Retinal pigment epithelial cell (primary cell): ENCODE measurements around the gene WBP2NL.
A peak's percentile ranks its signal among the peaks of the same experiment; 100 is the strongest.

Experiments
- DNase-seq: peaks from one replicate; pipeline ENCODE4 v3.0.0-alpha.2; 2010; ENCODE audit warnings: low read depth
- H3K4me3 ChIP-seq: 2 replicates; pipeline ENCODE4 v1.5.1; 2011; ENCODE audit warnings: mild to moderate bottlenecking, low read length, control low read depth, moderate library complexity
- CTCF ChIP-seq: conservative IDR thresholded peaks from 2 replicates; pipeline ENCODE4 v1.5.1; 2011; ENCODE audit warnings: low read depth, low read length, control low read depth, inconsistent platforms

Gene WBP2NL

GRCh38 chr22:42072606-42073330 lies 74.2 kb downstream of the WBP2NL start:
- H3K4me3 ChIP-seq: no peak overlapping the region
- no peak for TF ChIP-seq CTCF
- DNase-seq: no peak

GRCh38 chr22:42073621-42074041 lies 75.0 kb downstream of the WBP2NL start:
- no peak for TF ChIP-seq CTCF
- H3K4me3 ChIP-seq: no peak overlapping the region
- no peak for DNase-seq

- peak; percentile 39 for TF ChIP-seq CTCF
- H3K4me3 ChIP-seq: peak within 1 kb of the TSS; percentile 61
- no peak for DNase-seq
Measured at GRCh38 chr22:42074132-42074811, 75.7 kb downstream of the WBP2NL start, which contains the start of gene PHETA2. Gene PHETA2 (plus strand): TSS chr22:42074248. CDS start chr22:42077294, 3,046 bp downstream.

GRCh38 chr22:42074846-42075676 lies 76.5 kb downstream of the WBP2NL start:
- no peak for TF ChIP-seq CTCF
- no peak for DNase-seq
- peak overlapping the region; percentile 61 for H3K4me3 ChIP-seq

GRCh38 chr22:42076764-42077485 lies 78.3 kb downstream of the WBP2NL start:
- H3K4me3 ChIP-seq: no peak overlapping the region
- no peak for TF ChIP-seq CTCF
- no peak for DNase-seq

GRCh38 chr22:42077486-42078125 lies 79.0 kb downstream of the WBP2NL start:
- DNase-seq: no peak
- no peak for TF ChIP-seq CTCF
- no peak overlapping the region for H3K4me3 ChIP-seq
